Tibial nerve (tissue), 4 donors: ENCODE results near the gene SLC25A43.

ENCODE experiments used
- EP300 ChIP-seq, 2 donors: sonication (generic); formaldehyde crosslinking; IDR thresholded peaks; one replicate each; pipeline ENCODE4 v1.6.1; 2017; ENCODE audit warnings: antibody characterized with exemption in 2 of 2, mild to moderate bottlenecking in 1 of 2
- POLR2A ChIP-seq, 2 donors: fragments of 450-650 bp; IDR thresholded peaks; one replicate each; pipeline ENCODE4 v1.6.1; 2017; ENCODE audit warnings: antibody characterized with exemption in 2 of 2, mild to moderate bottlenecking in 2 of 2, moderate library complexity in 2 of 2
- TF ChIP-seq, protein P1 (sequence below), 5 experiments: fragments of 200-600 bp in 3 of 5; fragments of 450-650 bp in 2 of 5; sonication (generic) in 3 of 5; IDR thresholded peaks; one replicate each; pipeline ENCODE4 v1.5.1; 2016 to 2019; ENCODE audit warnings: antibody characterized with exemption in 5 of 5, mild to moderate bottlenecking in 3 of 5, moderate library complexity in 2 of 5

DNA sequence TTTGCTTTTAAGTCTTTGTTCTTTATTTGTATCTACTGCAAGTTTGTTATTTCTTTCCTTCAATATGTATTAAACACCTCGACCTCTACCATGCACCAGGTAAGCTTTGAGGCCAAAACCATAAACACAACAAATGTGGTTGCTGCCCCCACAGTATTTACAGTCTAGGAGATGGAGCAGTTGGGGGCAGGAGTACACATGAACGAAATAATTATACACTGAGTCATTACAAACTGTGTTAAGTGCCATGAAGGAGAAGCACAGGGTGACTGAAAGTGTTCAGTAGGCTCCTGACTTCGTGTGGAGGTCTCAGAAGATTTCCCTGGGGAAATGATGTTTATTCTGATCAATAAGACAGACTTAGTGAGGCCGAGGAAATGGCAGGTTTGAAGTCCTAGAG is 30.3 kb downstream of the SLC25A43 start:
- TF ChIP-seq POLR2A (IDR thresholded peaks at IDR 0.05) = no peak
- TF ChIP-seq, protein P1, sequence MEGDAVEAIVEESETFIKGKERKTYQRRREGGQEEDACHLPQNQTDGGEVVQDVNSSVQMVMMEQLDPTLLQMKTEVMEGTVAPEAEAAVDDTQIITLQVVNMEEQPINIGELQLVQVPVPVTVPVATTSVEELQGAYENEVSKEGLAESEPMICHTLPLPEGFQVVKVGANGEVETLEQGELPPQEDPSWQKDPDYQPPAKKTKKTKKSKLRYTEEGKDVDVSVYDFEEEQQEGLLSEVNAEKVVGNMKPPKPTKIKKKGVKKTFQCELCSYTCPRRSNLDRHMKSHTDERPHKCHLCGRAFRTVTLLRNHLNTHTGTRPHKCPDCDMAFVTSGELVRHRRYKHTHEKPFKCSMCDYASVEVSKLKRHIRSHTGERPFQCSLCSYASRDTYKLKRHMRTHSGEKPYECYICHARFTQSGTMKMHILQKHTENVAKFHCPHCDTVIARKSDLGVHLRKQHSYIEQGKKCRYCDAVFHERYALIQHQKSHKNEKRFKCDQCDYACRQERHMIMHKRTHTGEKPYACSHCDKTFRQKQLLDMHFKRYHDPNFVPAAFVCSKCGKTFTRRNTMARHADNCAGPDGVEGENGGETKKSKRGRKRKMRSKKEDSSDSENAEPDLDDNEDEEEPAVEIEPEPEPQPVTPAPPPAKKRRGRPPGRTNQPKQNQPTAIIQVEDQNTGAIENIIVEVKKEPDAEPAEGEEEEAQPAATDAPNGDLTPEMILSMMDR (IDR thresholded peaks at IDR 0.05) = no peak
- no peak for TF ChIP-seq EP300 (IDR thresholded peaks at IDR 0.05)
